ENCODE measurements around the gene RASGRP3. TPM values are rescaled to one million over a fixed set of nuclear protein-coding genes. Genes with fewer than 3 reads are reported as not detected.

The RASGRP3 gene
- total RNA-seq, 2 experiments from 2014 or later, result 3.9 to 4.5 TPM

DNA sequence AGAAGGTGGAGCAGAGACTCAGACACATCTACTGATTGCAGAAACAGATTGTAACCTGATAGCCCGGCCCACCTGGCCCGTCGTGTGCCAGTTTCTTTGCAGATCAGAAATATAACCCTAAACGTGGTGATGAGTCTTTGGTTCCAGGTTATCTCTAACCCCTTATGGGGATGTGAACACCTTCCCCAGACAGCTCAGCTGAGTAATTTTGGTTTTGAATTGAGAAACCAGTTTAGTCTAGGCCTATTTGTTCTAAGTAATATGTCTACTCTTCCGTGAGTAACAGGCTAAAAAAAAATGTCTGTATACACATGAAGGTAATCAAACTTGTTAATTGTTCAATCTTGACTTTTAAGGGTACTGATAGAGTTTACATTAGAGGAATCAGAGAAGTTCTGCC, 35.7 kb downstream of the RASGRP3 start:
- Mint-ChIP-seq H3K27me3 (no peaks in the 10 kb centered on the region), H3K4me3 (no peak overlapping the region), H3K36me3 (ENCODE audit: low read depth) (peaks cover 5% of the 10 kb centered on the region), H3K27ac (no peak overlapping the region), H3K4me1 (no peaks in the 10 kb centered on the region), H3K9me3 (ENCODE audit: low read depth) (no peaks in the 10 kb centered on the region)
- intact Hi-C loops (cut with DNase I, micrococcal nuclease), result no loop called here
- DNase-seq (no peak), ATAC-seq (no peak)
- CTCF ChIA-PET, result interaction anchor here (0.5 to 1.0 kb wide), 2 partner anchors 24 to 36 kb away, joined by 3 read pairs; partner anchors contain the start of gene RASGRP3
- POLR2A ChIA-PET, result no interaction called here

- intact Hi-C loops (cut with DNase I, micrococcal nuclease), result no loop called here
- H3K27me3 Mint-ChIP-seq, result no peaks in the 10 kb centered on the region
- no peaks in the 10 kb centered on the region for H3K9me3 Mint-ChIP-seq (ENCODE audit: low read depth)
- CTCF ChIA-PET, result no interaction called here
- no peak overlapping the region for H3K27ac Mint-ChIP-seq
- no peak for ATAC-seq
- DNase-seq, result no peak
- no peak overlapping the region for H3K4me3 Mint-ChIP-seq
- peaks cover 5% of the 10 kb centered on the region for H3K36me3 Mint-ChIP-seq (ENCODE audit: low read depth)
- no peaks in the 10 kb centered on the region for H3K4me1 Mint-ChIP-seq
- POLR2A ChIA-PET, result no interaction called here
Observed at GRCh38 chr2:33513480-33513879, 37.0 kb downstream of the RASGRP3 start.

GRCh38 chr2:33516456-33516995, 40.1 kb downstream of the RASGRP3 start:
- H3K9me3 Mint-ChIP-seq (ENCODE audit: low read depth), result no peaks in the 10 kb centered on the region
- peaks cover 5% of the 10 kb centered on the region for H3K36me3 Mint-ChIP-seq (ENCODE audit: low read depth)
- no peak overlapping the region for H3K4me3 Mint-ChIP-seq
- H3K4me1 Mint-ChIP-seq, result no peaks in the 10 kb centered on the region
- CTCF ChIA-PET, result no interaction called here
- no peak overlapping the region for H3K27ac Mint-ChIP-seq
- POLR2A ChIA-PET, result no interaction called here
- no peak for ATAC-seq
- intact Hi-C loops (cut with DNase I, micrococcal nuclease), result no loop called here
- H3K27me3 Mint-ChIP-seq, result no peaks in the 10 kb centered on the region
- no peak for DNase-seq

DNA sequence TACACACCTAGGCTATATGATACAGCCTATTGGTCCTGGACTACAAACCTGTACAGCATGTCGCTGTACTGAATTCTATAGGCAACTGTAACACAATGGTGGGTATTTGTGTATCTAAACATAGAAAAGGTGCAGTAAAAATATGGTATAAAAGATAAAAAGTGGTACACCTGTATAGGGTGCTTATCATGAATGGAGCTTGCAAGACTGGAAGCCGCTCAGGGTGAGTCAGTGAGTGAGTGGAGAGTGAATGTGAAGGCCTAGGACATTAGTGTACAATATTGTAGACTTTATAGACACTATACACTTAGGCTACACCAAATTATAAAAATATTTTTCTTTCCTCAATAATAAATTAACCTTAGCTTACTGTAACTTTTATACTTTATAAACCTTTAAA, 41.8 kb downstream of the RASGRP3 start:
- H3K27me3 Mint-ChIP-seq, result no peaks in the 10 kb centered on the region
- H3K27ac Mint-ChIP-seq, result no peak overlapping the region
- H3K4me1 Mint-ChIP-seq, result no peaks in the 10 kb centered on the region
- no peak for ATAC-seq
- POLR2A ChIA-PET, result no interaction called here
- H3K4me3 Mint-ChIP-seq, result no peak overlapping the region
- intact Hi-C loops (cut with DNase I, micrococcal nuclease), result no loop called here
- H3K36me3 Mint-ChIP-seq (ENCODE audit: low read depth), result peaks cover 5% of the 10 kb centered on the region
- CTCF ChIA-PET, result interaction anchor here (0.6 kb wide), 1 partner anchor 979 kb away, joined by 3 read pairs; no protein-coding TSS in a partner anchor
- no peak for DNase-seq
- no peaks in the 10 kb centered on the region for H3K9me3 Mint-ChIP-seq (ENCODE audit: low read depth)

GRCh38 chr2:33518929-33519328, 42.5 kb downstream of the RASGRP3 start:
- Mint-ChIP-seq H3K4me1 (no peaks in the 10 kb centered on the region), H3K27me3 (no peaks in the 10 kb centered on the region), H3K27ac (no peak overlapping the region), H3K9me3 (ENCODE audit: low read depth) (no peaks in the 10 kb centered on the region), H3K4me3 (no peak overlapping the region), H3K36me3 (ENCODE audit: low read depth) (peaks cover 5% of the 10 kb centered on the region)
- intact Hi-C loops (cut with DNase I, micrococcal nuclease), result no loop called here
- DNase-seq (no peak), ATAC-seq (no peak)
- ChIA-PET CTCF (interaction anchor here (0.6 to 0.9 kb wide), 2 partner anchors 64 to 980 kb away, joined by 3 read pairs; no protein-coding TSS in a partner anchor), POLR2A (no interaction called here)

- POLR2A ChIA-PET, result no interaction called here
- CTCF ChIA-PET, result no interaction called here
Observed at GRCh38 chr2:33521791-33522281, 45.4 kb downstream of the RASGRP3 start.

GRCh38 chr2:33522576-33522975, 46.1 kb downstream of the RASGRP3 start:
- no peaks in the 10 kb centered on the region for H3K27me3 Mint-ChIP-seq
- no peaks in the 10 kb centered on the region for H3K36me3 Mint-ChIP-seq (ENCODE audit: low read depth)
- no peaks in the 10 kb centered on the region for H3K9me3 Mint-ChIP-seq (ENCODE audit: low read depth)
- no peak overlapping the region for H3K4me3 Mint-ChIP-seq
- intact Hi-C loops (cut with DNase I, micrococcal nuclease), result no loop called here
- peaks cover 4% of the 10 kb centered on the region for H3K4me1 Mint-ChIP-seq
- no peak overlapping the region for H3K27ac Mint-ChIP-seq
- ChIA-PET CTCF (no interaction called here), POLR2A (no interaction called here)
- no peak for DNase-seq
- ATAC-seq, result no peak

More at GRCh38 chr2:33521791-33522281, 45.4 kb downstream of the RASGRP3 start:
- Mint-ChIP-seq H3K9me3 (ENCODE audit: low read depth) (no peaks in the 10 kb centered on the region), H3K4me1 (peaks cover 4% of the 10 kb centered on the region), H3K27ac (no peak overlapping the region), H3K36me3 (ENCODE audit: low read depth) (no peaks in the 10 kb centered on the region), H3K4me3 (no peak overlapping the region), H3K27me3 (no peaks in the 10 kb centered on the region)
- ATAC-seq (no peak), DNase-seq (no peak)
- intact Hi-C loops (cut with DNase I, micrococcal nuclease), result no loop called here

DNA sequence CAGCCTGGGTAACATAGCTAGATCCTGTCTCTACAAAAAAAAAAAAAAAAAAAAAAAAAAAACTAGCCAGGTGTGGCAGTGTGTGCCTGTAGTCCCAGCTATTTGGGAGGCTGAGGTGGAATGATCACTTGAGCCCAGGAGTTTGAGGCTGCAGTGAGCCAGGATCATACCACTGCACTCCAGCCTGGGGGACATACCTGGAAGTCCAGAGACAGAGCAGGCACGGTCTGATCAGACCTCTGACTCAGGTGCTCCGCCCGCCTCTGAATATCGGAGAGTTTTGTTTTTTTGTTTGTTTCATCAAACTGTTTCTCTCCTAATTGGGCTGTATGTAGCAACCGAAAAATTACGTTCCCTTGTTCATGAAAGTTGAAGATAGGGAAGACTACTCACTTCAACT, 49.2 kb downstream of the RASGRP3 start:
- no peaks in the 10 kb centered on the region for H3K27me3 Mint-ChIP-seq
- no peak for ATAC-seq
- intact Hi-C loops (cut with DNase I, micrococcal nuclease), result loop anchor here in 1 of 2 experiments (2.0 kb wide), 1 partner anchor 49 kb away; the partner anchor contains the start of gene RASGRP3
- H3K27ac Mint-ChIP-seq, result no peak overlapping the region
- peaks cover 4% of the 10 kb centered on the region for H3K4me1 Mint-ChIP-seq
- peaks cover 2% of the 10 kb centered on the region for H3K36me3 Mint-ChIP-seq (ENCODE audit: low read depth)
- H3K4me3 Mint-ChIP-seq, result no peak overlapping the region
- H3K9me3 Mint-ChIP-seq (ENCODE audit: low read depth), result no peaks in the 10 kb centered on the region
- ChIA-PET POLR2A (no interaction called here), CTCF (no interaction called here)
- DNase-seq, result no peak

DNA sequence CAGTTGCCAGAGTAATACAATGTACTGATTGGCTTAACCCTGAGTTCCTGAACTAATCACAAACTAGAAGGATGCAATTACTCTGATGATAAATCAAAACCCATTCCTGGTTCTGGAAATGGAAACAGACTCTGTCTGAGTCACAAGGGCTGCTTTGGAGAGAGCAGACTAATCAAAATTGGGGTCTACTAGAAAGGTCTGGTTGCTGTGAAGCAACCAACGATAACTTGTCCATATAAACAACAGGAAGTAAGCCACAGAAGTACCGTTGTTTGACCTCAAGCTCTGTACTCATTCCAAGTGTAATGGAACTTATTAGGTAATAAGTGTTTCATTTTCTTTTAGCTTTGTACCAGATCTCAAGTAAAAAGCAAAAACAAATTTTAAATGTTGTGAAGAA, 49.7 kb downstream of the RASGRP3 start:
- Mint-ChIP-seq H3K36me3 (ENCODE audit: low read depth) (peaks cover 2% of the 10 kb centered on the region), H3K4me3 (no peak overlapping the region), H3K27me3 (no peaks in the 10 kb centered on the region), H3K4me1 (peaks cover 4% of the 10 kb centered on the region), H3K27ac (no peak overlapping the region), H3K9me3 (ENCODE audit: low read depth) (no peaks in the 10 kb centered on the region)
- CTCF ChIA-PET, result no interaction called here
- intact Hi-C loops (cut with DNase I, micrococcal nuclease), result loop anchor here in 1 of 2 experiments (2.0 kb wide), 1 partner anchor 49 kb away; the partner anchor contains the start of gene RASGRP3
- POLR2A ChIA-PET, result no interaction called here
- DNase-seq, result no peak
- peak; percentile 47 for ATAC-seq

- no peak overlapping the region for H3K27ac Mint-ChIP-seq
- POLR2A ChIA-PET, result no interaction called here
- CTCF ChIA-PET, result no interaction called here
Observed at GRCh38 chr2:33526921-33527320, 50.5 kb downstream of the RASGRP3 start.

DNA sequence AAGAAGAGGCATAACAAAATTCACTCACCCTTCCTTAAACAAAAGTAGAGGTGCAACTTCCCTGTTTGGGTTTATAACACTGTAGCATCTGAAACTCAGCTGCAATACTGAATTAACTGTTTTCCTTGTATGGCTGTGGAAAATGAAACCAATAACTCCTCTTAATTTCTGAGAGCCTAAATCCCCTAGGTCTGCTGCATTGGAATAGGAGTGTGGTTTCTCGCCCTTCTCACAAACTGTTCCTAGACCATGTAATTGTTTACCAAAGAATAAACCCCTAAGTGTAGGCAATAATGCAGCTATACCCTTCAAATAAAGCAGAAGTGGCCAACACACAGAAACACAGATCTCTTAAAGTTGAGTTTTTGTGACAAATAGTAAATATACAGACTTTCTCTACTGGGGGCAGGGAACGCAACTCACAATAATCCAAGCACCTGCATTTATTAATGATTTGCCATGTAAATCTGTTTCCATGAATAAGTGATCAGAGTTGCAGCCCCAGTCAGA, 52.0 kb downstream of the RASGRP3 start:
- H3K36me3 Mint-ChIP-seq (ENCODE audit: low read depth), result peaks cover 2% of the 10 kb centered on the region
- intact Hi-C loops (cut with DNase I, micrococcal nuclease), result no loop called here
- H3K27me3 Mint-ChIP-seq, result no peaks in the 10 kb centered on the region
- H3K4me1 Mint-ChIP-seq, result peaks cover 4% of the 10 kb centered on the region
- no peaks in the 10 kb centered on the region for H3K9me3 Mint-ChIP-seq (ENCODE audit: low read depth)
- no peak overlapping the region for H3K4me3 Mint-ChIP-seq
- ChIA-PET CTCF (interaction anchor here (0.5 kb wide), 1 partner anchor 248 kb away, joined by 3 read pairs; no protein-coding TSS in a partner anchor), POLR2A (no interaction called here)
- ATAC-seq (no peak), DNase-seq (no peak)
- no peak overlapping the region for H3K27ac Mint-ChIP-seq

More at GRCh38 chr2:33526921-33527320, 50.5 kb downstream of the RASGRP3 start:
- Mint-ChIP-seq H3K9me3 (ENCODE audit: low read depth) (no peaks in the 10 kb centered on the region), H3K36me3 (ENCODE audit: low read depth) (peaks cover 2% of the 10 kb centered on the region), H3K27me3 (no peaks in the 10 kb centered on the region), H3K4me1 (peaks cover 4% of the 10 kb centered on the region), H3K4me3 (no peak overlapping the region)
- no peak for DNase-seq
- intact Hi-C loops (cut with DNase I, micrococcal nuclease), result loop anchor here in 1 of 2 experiments (2.0 kb wide), 1 partner anchor 50 kb away; the partner anchor contains the start of gene RASGRP3
- no peak for ATAC-seq

- Mint-ChIP-seq H3K9me3 (ENCODE audit: low read depth) (no peaks in the 10 kb centered on the region), H3K4me1 (peaks cover 4% of the 10 kb centered on the region), H3K27ac (no peak overlapping the region), H3K4me3 (no peak overlapping the region), H3K36me3 (ENCODE audit: low read depth) (peaks cover 2% of the 10 kb centered on the region), H3K27me3 (no peaks in the 10 kb centered on the region)
- ChIA-PET POLR2A (no interaction called here), CTCF (no interaction called here)
- ATAC-seq, result no peak
- DNase-seq, result no peak
- intact Hi-C loops (cut with DNase I, micrococcal nuclease), result no loop called here
Observed at GRCh38 chr2:33529771-33530481, 53.5 kb downstream of the RASGRP3 start.
